SU-DHL-6 (cell line): ENCODE results near the gene NFIA.

Experiments
- H2AFZ ChIP-seq: fragments of 200-600 bp; sonication (generic); 2 replicates; pipeline ENCODE4 v1.6.1; 2014; ENCODE audit warnings: low read depth, mild to moderate bottlenecking, moderate library complexity, mixed read lengths, antibody characterized with exemption, low read length; ENCODE audit not compliant: severe bottlenecking
- H3F3A ChIP-seq: fragments of 200-600 bp; shearing (Covaris generic); 2 replicates; pipeline ENCODE4 v1.6.0; 2016; ENCODE audit warnings: antibody characterized with exemption, mild to moderate bottlenecking; ENCODE audit not compliant: insufficient read depth
- H3K27ac ChIP-seq: fragments of 200-600 bp; sonication (generic); 2 replicates; pipeline ENCODE4 v1.5.1; 2016; ENCODE audit warnings: low read depth, mild to moderate bottlenecking, low read length, moderate library complexity, mixed read lengths
- H3K27me3 ChIP-seq: fragments of 200-600 bp; sonication (generic), shearing (Covaris generic); 2 replicates; pipeline ENCODE4 v1.6.0; 2014; ENCODE audit warnings: mild to moderate bottlenecking, low read length
- H3K36me3 ChIP-seq: fragments of 200-600 bp; sonication (generic); 2 replicates; pipeline ENCODE4 v1.6.1; 2014; ENCODE audit warnings: mild to moderate bottlenecking, low read length, mixed read lengths
- H3K4me2 ChIP-seq: fragments of 300-600, 200-600 bp; shearing (Covaris generic), sonication (generic); 2 replicates; pipeline ENCODE4 v1.6.0; 2014; ENCODE audit warnings: low read length, low read depth, mild to moderate bottlenecking; ENCODE audit not compliant: poor library complexity, severe bottlenecking
- H3K4me3 ChIP-seq: fragments of 200-600 bp; sonication (generic); 2 replicates; pipeline ENCODE4 v1.5.1; 2014; ENCODE audit warnings: antibody characterized with exemption, low read length, mild to moderate bottlenecking, mixed read lengths; ENCODE audit not compliant: insufficient read depth, poor library complexity, severe bottlenecking
- H3K79me2 ChIP-seq: fragments of 200-600 bp; sonication (generic); 2 replicates; pipeline ENCODE4 v1.6.1; 2014; ENCODE audit warnings: mild to moderate bottlenecking, low read length, moderate library complexity; ENCODE audit not compliant: insufficient read depth
- H3K9ac ChIP-seq: fragments of 200-600 bp; sonication (generic); 2 replicates; pipeline ENCODE4 v1.7.0; 2014; ENCODE audit warnings: mild to moderate bottlenecking, low read length
- H3K9me2 ChIP-seq: fragments of 200-600 bp; sonication (generic); replicated peaks from 2 replicates; pipeline ENCODE4 v1.6.1; 2014; ENCODE audit warnings: low read length; ENCODE audit not compliant: insufficient read depth
- H3K9me3 ChIP-seq: fragments of 200-600 bp; sonication (generic); 2 replicates; pipeline ENCODE4 v1.6.1; 2014; ENCODE audit warnings: low read length, mixed read lengths; ENCODE audit not compliant: insufficient read depth
- H4K20me1 ChIP-seq: fragments of 200-600 bp; sonication (generic); 2 replicates; pipeline ENCODE4 v1.6.1; 2014; ENCODE audit warnings: low read depth, mild to moderate bottlenecking, antibody characterized with exemption, low read length, moderate library complexity, mixed read lengths
- CTCF ChIP-seq: fragments of 200-600 bp; sonication (generic); IDR thresholded peaks from one replicate; pipeline ENCODE4 v1.5.1; 2017; ENCODE audit warnings: antibody characterized with exemption, mild to moderate bottlenecking, low read length, moderate library complexity; ENCODE audit not compliant: insufficient read depth, poor library complexity, severe bottlenecking
- EZH2phosphoT487 ChIP-seq: fragments of 200-600 bp; sonication (generic), shearing (Covaris generic); conservative IDR thresholded peaks from 2 replicates; pipeline ENCODE4 v1.6.1; 2018; ENCODE audit warnings: mild to moderate bottlenecking, antibody characterized with exemption, low read length, moderate library complexity, mixed read lengths

The NFIA gene

GRCh38 chr1:61160526-61160925 is 78.2 kb downstream of the NFIA start:
- Histone ChIP-seq H2AFZ (no peak overlapping the region), H3F3A (no peaks in the 10 kb centered on the region), H3K36me3 (no peaks in the 10 kb centered on the region), H3K4me2 (no peak overlapping the region), H3K9ac (no peak overlapping the region), H3K27ac (no peak overlapping the region), H3K9me3 (no peaks in the 10 kb centered on the region), H4K20me1 (no peaks in the 10 kb centered on the region), H3K79me2 (no peaks in the 10 kb centered on the region), H3K27me3 (no peaks in the 10 kb centered on the region), H3K4me3 (no peak overlapping the region), H3K9me2 (no peaks in the 10 kb centered on the region)
- no peak for TF ChIP-seq CTCF
- no peak for TF ChIP-seq EZH2phosphoT487

- H3K27ac ChIP-seq = no peak overlapping the region
Observed at GRCh38 chr1:61162520-61163258, 80.3 kb downstream of the NFIA start.

GRCh38 chr1:61163355-61163754 is 81.0 kb downstream of the NFIA start:
- Histone ChIP-seq H3K9ac (no peak overlapping the region), H3F3A (no peaks in the 10 kb centered on the region), H4K20me1 (no peaks in the 10 kb centered on the region), H3K79me2 (no peaks in the 10 kb centered on the region), H3K9me3 (no peaks in the 10 kb centered on the region), H3K27ac (no peak overlapping the region), H3K4me3 (no peak overlapping the region), H2AFZ (no peak overlapping the region), H3K36me3 (no peaks in the 10 kb centered on the region), H3K4me2 (no peak overlapping the region), H3K9me2 (no peaks in the 10 kb centered on the region), H3K27me3 (no peaks in the 10 kb centered on the region)
- no peak for TF ChIP-seq EZH2phosphoT487
- TF ChIP-seq CTCF = no peak

More at GRCh38 chr1:61162520-61163258, 80.3 kb downstream of the NFIA start:
- no peaks in the 10 kb centered on the region for H3K9me3 ChIP-seq
- no peak overlapping the region for H2AFZ ChIP-seq
- H3K36me3 ChIP-seq = no peaks in the 10 kb centered on the region
- no peaks in the 10 kb centered on the region for H3K79me2 ChIP-seq
- no peak overlapping the region for H3K4me3 ChIP-seq
- no peak overlapping the region for H3K4me2 ChIP-seq
- no peaks in the 10 kb centered on the region for H4K20me1 ChIP-seq
- H3K27me3 ChIP-seq = no peaks in the 10 kb centered on the region
- H3K9me2 ChIP-seq = no peaks in the 10 kb centered on the region
- H3F3A ChIP-seq = no peaks in the 10 kb centered on the region
- TF ChIP-seq EZH2phosphoT487 = no peak
- no peak overlapping the region for H3K9ac ChIP-seq

- Histone ChIP-seq H3K36me3 (no peaks in the 10 kb centered on the region), H3K9me2 (no peaks in the 10 kb centered on the region), H3K4me2 (no peak overlapping the region), H3K9ac (no peak overlapping the region), H3K9me3 (no peaks in the 10 kb centered on the region), H4K20me1 (no peaks in the 10 kb centered on the region), H3F3A (no peaks in the 10 kb centered on the region), H3K27ac (no peak overlapping the region), H3K27me3 (no peaks in the 10 kb centered on the region), H2AFZ (no peak overlapping the region), H3K79me2 (no peaks in the 10 kb centered on the region), H3K4me3 (no peak overlapping the region)
- TF ChIP-seq EZH2phosphoT487 (no peak), CTCF (no peak)
Observed at GRCh38 chr1:61165402-61165801, 83.0 kb downstream of the NFIA start.
